UCSD-AML1 (cell line): Measurements from ENCODE around the gene SLC9A2.
A peak's percentile ranks its signal among the peaks of the same experiment; 100 is the strongest.

Source experiments
- DNase-seq: peaks from one replicate; lab custom pipeline; 2025; ENCODE audit not compliant: unreplicated experiment; lab: John Stamatoyannopoulos, UW

The SLC9A2 gene

GRCh38 chr2:102672107-102672776 is 52.9 kb downstream of the SLC9A2 start:
- no peak for DNase-seq

GRCh38 chr2:102674370-102674769 is 55.0 kb downstream of the SLC9A2 start:
- no peak for DNase-seq

DNA sequence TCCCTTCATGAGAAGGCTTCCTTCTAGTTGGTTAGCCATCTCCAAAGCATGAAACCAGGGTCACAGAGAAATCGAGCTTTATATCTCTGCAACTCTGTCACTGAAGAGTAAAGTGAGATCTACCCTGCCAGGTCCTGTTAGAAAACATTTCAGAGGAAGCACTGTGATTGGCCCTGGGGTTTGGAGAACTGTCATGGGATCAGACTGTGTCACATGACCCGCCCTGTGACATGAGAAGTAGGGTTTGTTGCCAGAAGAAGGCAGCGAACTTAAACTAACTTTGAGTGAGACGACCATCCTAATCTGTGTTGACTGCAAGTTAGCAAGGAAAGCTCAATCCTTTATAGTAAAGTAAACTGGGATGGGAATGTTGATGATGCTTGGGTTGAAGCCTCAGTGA is 55.5 kb downstream of the SLC9A2 start:
- DNase-seq = no peak

GRCh38 chr2:102677244-102678215 is 58.2 kb downstream of the SLC9A2 start:
- no peak for DNase-seq

GRCh38 chr2:102678442-102678841 is 59.1 kb downstream of the SLC9A2 start:
- DNase-seq = no peak

GRCh38 chr2:102686479-102687439 is 67.4 kb downstream of the SLC9A2 start:
- DNase-seq = peak; percentile 31

- DNase-seq = no peak
These were observed 70.7 kb downstream of the SLC9A2 start for GRCh38 chr2:102690012-102690411.

DNA sequence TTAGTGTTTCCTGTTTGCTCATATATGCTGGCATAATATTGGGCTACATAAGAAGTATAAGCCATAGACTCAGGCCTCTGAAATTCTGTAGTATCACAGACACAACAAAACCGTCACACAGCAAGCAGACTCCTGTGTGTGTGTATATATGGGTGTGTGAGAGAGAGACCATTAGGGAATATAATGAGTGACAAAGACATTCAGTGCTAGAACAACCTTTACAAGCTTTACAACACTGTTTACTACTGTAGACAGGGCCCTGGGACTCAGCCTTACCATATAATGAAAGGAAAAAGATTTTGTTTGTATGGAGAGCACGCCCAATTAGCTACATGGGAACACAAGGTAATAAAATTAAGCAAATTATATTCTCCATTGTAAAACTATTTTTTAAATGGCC is 77.1 kb downstream of the SLC9A2 start:
- no peak for DNase-seq

DNA sequence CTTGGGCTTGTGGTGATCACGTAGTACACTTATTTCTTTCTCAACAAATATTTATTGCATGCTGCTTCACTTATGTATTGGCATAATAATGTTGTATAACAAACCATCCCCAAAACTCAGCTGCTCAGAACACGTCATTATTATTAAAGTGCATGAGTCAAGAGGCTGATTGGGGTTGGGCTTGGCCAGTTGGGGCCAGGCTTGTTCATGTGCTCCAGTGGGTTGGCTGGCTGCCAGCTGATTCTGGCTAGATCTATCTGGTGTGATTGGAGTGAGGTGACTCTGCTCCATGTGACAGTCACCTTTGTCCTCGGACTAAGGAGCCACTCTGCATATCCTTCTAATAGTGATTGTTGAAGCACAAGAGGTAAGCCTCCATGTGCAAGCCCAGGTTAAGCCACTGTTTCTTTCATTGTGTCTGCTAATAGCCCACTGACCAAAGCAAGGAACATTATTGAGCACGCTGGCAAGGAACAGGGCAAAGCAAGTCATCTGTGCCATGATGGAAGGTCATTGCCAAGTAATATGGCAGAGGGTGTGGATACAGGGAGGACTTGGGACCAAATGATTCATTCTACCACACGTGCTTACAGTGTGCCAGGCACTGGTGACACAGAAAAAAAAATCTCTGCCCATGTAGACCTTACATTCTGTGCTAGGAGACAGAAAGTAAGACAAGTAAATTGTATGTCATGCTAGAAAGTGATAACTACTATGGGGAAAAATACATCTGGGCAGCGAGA is 79.2 kb downstream of the SLC9A2 start:
- DNase-seq = no peak

DNA sequence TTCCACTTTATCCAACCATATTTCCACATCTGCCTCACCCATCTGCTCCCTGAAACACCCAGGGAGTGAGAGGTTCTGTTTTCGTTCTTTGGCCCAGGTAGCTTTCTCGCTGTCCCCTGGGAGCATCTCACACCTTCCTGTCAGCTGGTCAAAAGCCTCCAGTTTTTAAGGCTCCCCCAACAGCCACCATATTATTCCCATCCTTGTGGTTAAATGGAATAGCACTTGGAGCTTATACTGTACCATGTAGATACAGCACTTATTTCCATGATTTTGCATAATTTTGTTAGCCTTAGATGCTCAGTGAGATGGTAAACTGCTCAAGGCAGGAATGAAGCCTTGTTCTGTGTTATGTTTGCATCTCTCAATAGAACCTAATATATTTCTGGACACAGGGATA is 84.0 kb downstream of the SLC9A2 start:
- DNase-seq = no peak

DNA sequence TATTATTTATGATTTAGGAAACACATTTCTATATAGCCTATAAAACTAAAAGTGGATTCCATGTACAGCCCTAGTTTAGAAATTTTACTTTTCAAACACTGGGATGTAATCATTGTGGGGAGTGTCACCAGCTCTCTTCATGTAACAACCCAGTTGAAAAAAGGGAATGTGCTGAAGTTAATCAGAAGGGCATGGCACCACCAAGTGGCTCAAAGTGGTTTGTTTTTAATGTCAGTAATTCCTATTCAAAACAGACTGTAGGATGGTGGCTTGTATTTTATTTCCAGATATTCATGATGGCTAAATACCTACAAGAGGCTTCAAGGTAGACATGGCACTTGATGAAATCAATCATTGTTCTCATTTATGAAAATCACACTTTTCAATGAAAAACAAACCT is 84.4 kb downstream of the SLC9A2 start:
- no peak for DNase-seq

DNA sequence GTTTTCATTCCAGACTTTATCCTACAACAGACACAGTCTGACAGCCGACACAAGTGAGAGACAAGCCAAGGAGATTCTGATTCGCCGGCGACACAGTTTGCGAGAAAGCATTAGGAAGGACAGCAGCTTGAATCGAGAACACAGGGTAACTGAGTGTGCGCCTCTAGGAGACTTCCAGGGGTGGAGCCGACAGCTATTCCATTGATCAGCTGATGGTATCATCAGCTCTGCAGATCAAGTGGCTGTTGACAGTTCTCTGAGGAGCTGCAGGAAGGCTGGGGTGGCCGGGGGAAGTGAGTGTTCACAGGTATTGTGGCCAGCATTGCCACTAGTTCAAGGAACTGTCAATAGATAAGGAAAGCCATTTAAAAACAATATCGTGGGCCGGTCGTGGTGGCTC is 85.2 kb downstream of the SLC9A2 start:
- peak; percentile 26 for DNase-seq

GRCh38 chr2:102707796-102708695 is 88.7 kb downstream of the SLC9A2 start:
- no peak for DNase-seq

DNA sequence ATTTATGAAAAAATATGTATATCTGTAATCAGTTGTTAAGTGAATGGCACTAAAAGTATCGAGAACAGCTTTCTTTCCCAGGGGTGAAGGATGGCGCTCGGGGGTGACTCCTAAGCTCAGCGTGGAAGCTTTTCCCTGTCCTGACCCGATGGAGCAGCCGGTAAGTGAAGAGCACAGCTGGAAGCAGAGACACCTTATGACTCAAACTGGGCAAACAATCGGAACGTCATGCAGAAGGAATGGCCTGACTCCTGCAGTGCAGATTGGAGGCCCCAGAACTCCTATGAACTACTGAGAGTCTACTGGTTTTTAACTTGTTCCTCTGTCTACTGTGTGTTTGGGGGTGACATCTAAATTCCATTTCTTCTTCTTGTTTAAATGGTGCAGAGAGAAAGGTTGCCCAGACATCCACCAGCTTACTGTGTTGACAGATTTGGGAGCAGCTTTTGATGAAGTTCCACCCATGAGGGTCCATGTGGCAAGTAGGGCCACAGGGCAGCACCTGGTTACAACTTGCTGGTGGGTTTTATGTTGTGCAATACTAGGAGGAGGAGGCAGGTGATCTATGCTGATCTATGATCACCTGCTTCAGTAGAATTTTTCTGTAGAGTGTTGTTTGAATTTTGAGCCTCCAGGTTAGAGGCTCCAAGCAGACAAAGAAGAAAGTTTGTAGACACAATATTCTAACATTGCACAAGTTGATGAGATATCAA is 89.7 kb downstream of the SLC9A2 start:
- no peak for DNase-seq

DNA sequence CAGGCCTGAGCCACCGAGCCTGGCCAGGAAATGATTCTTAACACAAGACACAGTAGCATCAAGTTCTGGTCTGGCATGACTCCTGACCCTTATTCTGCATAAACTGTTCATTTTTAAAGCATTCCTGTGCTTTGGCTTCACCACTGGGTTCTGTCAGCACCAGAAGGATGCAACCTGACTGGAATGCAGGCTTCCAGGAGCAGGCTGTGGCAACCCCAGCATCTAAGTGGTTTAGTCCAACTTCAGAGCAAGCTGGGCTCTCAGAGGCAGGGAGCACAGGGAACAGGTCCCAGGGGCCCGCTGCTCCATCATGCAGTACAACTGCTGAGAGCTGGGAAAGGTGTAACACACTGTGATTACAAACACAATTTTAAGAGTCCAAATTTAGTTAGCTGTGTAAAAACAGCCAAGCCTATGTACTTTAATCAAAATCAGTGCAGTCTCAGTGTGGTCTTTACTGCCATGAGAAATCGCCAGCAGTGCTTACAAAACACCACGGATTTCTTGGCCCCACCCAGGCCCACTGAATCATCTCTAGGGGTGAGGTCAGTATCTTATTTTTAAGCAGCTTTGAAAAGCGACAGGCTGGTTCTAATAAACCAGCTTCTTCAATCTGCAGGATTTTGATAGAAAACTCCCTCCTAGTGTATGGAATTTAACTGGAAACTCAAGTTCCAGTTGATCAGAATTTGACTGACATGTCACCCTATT is 98.1 kb downstream of the SLC9A2 start:
- no peak for DNase-seq

GRCh38 chr2:102718387-102719316 is 99.3 kb downstream of the SLC9A2 start:
- DNase-seq = no peak

- no peak for DNase-seq
These were observed 104.7 kb downstream of the SLC9A2 start for GRCh38 chr2:102724016-102724490.
